ENCODE data around the gene PARD3B.

The PARD3B gene

GRCh38 chr2:204686406-204686805, 141.1 kb downstream of the PARD3B start:
- no peak for DNase-seq (ENCODE audit: extremely low spot score)
- POLR2A ChIA-PET = no interaction called here
- TF ChIP-seq ELF4 (IDR thresholded peaks at IDR 0.05) (no peak), ARNT (IDR thresholded peaks at IDR 0.05) (no peak), SUZ12 (IDR thresholded peaks at IDR 0.05) (no peak), HDGF (IDR thresholded peaks at IDR 0.05; ENCODE audit: borderline replicate concordance) (no peak), TARDBP (IDR thresholded peaks at IDR 0.05) (no peak)
- CTCF ChIA-PET = no interaction called here

GRCh38 chr2:204687776-204688175, 142.5 kb downstream of the PARD3B start:
- CTCF ChIA-PET = interaction anchor here (0.7 kb wide), 1 partner anchor 146 kb away, joined by 3 read pairs; no protein-coding TSS in a partner anchor
- POLR2A ChIA-PET = interaction anchor here (0.6 kb wide), 1 partner anchor 9 kb away, joined by 3 read pairs; no protein-coding TSS in a partner anchor
- DNase-seq (ENCODE audit: extremely low spot score) = no peak
- TF ChIP-seq LEF1 (IDR thresholded peaks at IDR 0.05; ENCODE audit: borderline replicate concordance) = no peak
- TF ChIP-seq SUZ12 (IDR thresholded peaks at IDR 0.05) = no peak
- no peak for TF ChIP-seq FOXM1 (IDR thresholded peaks at IDR 0.05; ENCODE audit: borderline replicate concordance)
- no peak for TF ChIP-seq SP1 (IDR thresholded peaks at IDR 0.05)

GRCh38 chr2:204691911-204692510, 146.7 kb downstream of the PARD3B start:
- ChIA-PET POLR2A (no interaction called here), CTCF (interaction anchor here (0.5 to 1.2 kb wide), 4 partner anchors 9 to 741 kb away, joined by 3 to 4 read pairs (median 4); no protein-coding TSS in a partner anchor)
- peak; percentile 54 for DNase-seq (ENCODE audit: extremely low spot score)
- TF ChIP-seq ARNT (IDR thresholded peaks at IDR 0.05) (no peak), SUZ12 (IDR thresholded peaks at IDR 0.05) (no peak), SP1 (IDR thresholded peaks at IDR 0.05) (no peak), LEF1 (IDR thresholded peaks at IDR 0.05; ENCODE audit: borderline replicate concordance) (no peak), FOXA1 (IDR thresholded peaks at IDR 0.05) (no peak), L3MBTL2 (conservative IDR thresholded peaks at IDR 0.05) (no peak), PKNOX1 (IDR thresholded peaks at IDR 0.05) (no peak), TARDBP (IDR thresholded peaks at IDR 0.05) (no peak), FOXK2 (IDR thresholded peaks at IDR 0.05) (no peak), CTBP1 (IDR thresholded peaks at IDR 0.05; ENCODE audit: borderline replicate concordance) (no peak), ELF4 (IDR thresholded peaks at IDR 0.05) (no peak), NFRKB (IDR thresholded peaks at IDR 0.05) (no peak), FOXM1 (IDR thresholded peaks at IDR 0.05; ENCODE audit: borderline replicate concordance) (no peak), HDGF (IDR thresholded peaks at IDR 0.05; ENCODE audit: borderline replicate concordance) (no peak), ZNF384 (IDR thresholded peaks at IDR 0.05) (no peak), BHLHE40 (IDR thresholded peaks at IDR 0.05; ENCODE audit: borderline replicate concordance) (no peak)

GRCh38 chr2:204692790-204693189, 147.5 kb downstream of the PARD3B start:
- TF ChIP-seq CTBP1 (IDR thresholded peaks at IDR 0.05; ENCODE audit: borderline replicate concordance) (no peak), SUZ12 (IDR thresholded peaks at IDR 0.05) (no peak), TARDBP (IDR thresholded peaks at IDR 0.05) (no peak), ELF4 (IDR thresholded peaks at IDR 0.05) (no peak), ARNT (IDR thresholded peaks at IDR 0.05) (no peak), SP1 (IDR thresholded peaks at IDR 0.05) (no peak), HDGF (IDR thresholded peaks at IDR 0.05; ENCODE audit: borderline replicate concordance) (no peak), PKNOX1 (IDR thresholded peaks at IDR 0.05) (no peak), LEF1 (IDR thresholded peaks at IDR 0.05; ENCODE audit: borderline replicate concordance) (no peak), L3MBTL2 (conservative IDR thresholded peaks at IDR 0.05) (no peak), FOXK2 (IDR thresholded peaks at IDR 0.05) (no peak)
- DNase-seq (ENCODE audit: extremely low spot score) = no peak
- CTCF ChIA-PET = interaction anchor here (0.9 to 1.2 kb wide), 2 partner anchors 51 to 716 kb away, joined by 3 to 4 read pairs; no protein-coding TSS in a partner anchor
- POLR2A ChIA-PET = no interaction called here

GRCh38 chr2:204693262-204693661, 148.0 kb downstream of the PARD3B start:
- TF ChIP-seq BHLHE40 (IDR thresholded peaks at IDR 0.05; ENCODE audit: borderline replicate concordance) (no peak), HDGF (IDR thresholded peaks at IDR 0.05; ENCODE audit: borderline replicate concordance) (no peak), NFRKB (IDR thresholded peaks at IDR 0.05) (no peak), SP1 (IDR thresholded peaks at IDR 0.05) (no peak), L3MBTL2 (conservative IDR thresholded peaks at IDR 0.05) (no peak), PKNOX1 (IDR thresholded peaks at IDR 0.05) (no peak), FOXK2 (IDR thresholded peaks at IDR 0.05) (no peak), ELF4 (IDR thresholded peaks at IDR 0.05) (no peak), TARDBP (IDR thresholded peaks at IDR 0.05) (no peak), ZNF384 (IDR thresholded peaks at IDR 0.05) (no peak), CTBP1 (IDR thresholded peaks at IDR 0.05; ENCODE audit: borderline replicate concordance) (no peak), LEF1 (IDR thresholded peaks at IDR 0.05; ENCODE audit: borderline replicate concordance) (no peak)
- ChIA-PET POLR2A (no interaction called here), CTCF (no interaction called here)
- DNase-seq (ENCODE audit: extremely low spot score) = no peak

GRCh38 chr2:204695506-204695905, 150.2 kb downstream of the PARD3B start:
- TF ChIP-seq SP1 (IDR thresholded peaks at IDR 0.05) = no peak
- no peak for TF ChIP-seq ELF4 (IDR thresholded peaks at IDR 0.05)
- TF ChIP-seq L3MBTL2 (conservative IDR thresholded peaks at IDR 0.05) = no peak
- no peak for TF ChIP-seq HDGF (IDR thresholded peaks at IDR 0.05; ENCODE audit: borderline replicate concordance)
- TF ChIP-seq BHLHE40 (IDR thresholded peaks at IDR 0.05; ENCODE audit: borderline replicate concordance) = no peak
- TF ChIP-seq NFRKB (IDR thresholded peaks at IDR 0.05) = no peak
- TF ChIP-seq ARNT (IDR thresholded peaks at IDR 0.05) = no peak
- ChIA-PET CTCF (no interaction called here), POLR2A (no interaction called here)
- DNase-seq (ENCODE audit: extremely low spot score) = no peak
